Measurements from ENCODE around the gene FOXP1.

DNA sequence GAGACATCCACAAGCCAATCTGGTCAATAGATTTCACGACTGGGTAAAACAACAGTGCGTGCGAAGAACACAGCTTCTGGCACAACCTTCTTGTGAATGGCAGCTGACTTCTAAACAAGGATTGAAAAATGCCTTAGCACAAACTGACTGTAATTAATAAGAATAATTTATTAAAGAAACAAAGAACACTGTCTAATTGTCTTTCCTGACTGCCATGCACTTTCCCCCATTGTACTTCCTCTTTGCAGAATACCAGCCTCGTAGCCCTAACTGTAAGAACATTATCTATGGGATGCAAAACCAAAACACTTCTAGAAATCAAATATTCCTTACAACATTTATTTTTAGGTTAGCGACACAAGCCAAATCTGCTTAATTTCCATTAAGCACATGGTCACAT lies 6.5 kb downstream of the FOXP1 start:
- TF ChIP-seq, protein P1, sequence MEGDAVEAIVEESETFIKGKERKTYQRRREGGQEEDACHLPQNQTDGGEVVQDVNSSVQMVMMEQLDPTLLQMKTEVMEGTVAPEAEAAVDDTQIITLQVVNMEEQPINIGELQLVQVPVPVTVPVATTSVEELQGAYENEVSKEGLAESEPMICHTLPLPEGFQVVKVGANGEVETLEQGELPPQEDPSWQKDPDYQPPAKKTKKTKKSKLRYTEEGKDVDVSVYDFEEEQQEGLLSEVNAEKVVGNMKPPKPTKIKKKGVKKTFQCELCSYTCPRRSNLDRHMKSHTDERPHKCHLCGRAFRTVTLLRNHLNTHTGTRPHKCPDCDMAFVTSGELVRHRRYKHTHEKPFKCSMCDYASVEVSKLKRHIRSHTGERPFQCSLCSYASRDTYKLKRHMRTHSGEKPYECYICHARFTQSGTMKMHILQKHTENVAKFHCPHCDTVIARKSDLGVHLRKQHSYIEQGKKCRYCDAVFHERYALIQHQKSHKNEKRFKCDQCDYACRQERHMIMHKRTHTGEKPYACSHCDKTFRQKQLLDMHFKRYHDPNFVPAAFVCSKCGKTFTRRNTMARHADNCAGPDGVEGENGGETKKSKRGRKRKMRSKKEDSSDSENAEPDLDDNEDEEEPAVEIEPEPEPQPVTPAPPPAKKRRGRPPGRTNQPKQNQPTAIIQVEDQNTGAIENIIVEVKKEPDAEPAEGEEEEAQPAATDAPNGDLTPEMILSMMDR (conservative IDR thresholded peaks at IDR 0.05; ENCODE audit: low read depth, low read length) = no peak
- TF ChIP-seq EZH2 (IDR thresholded peaks at IDR 0.05; ENCODE audit: borderline replicate concordance, low read depth, low read length, poor library complexity, severe bottlenecking) = no peak
